Stimulated activated CD4-positive, alpha-beta T cell treated with anti-CD3 and anti-CD28 coated beads, Interleukin-4, amount 100 ng/mL, for 48 hours (primary cell): ENCODE measurements around the gene CCL18.
A peak's percentile ranks its signal among the peaks of the same experiment; 100 is the strongest.
"Not testable (repeated sequence)": the region's sequence is repeated elsewhere in the genome, so short reads cannot be mapped to it uniquely, and the experiment has no call there.

Source experiments
- DNase-seq, 2 donors: peaks; one replicate each; pipeline ENCODE4 v3.0.0-alpha.2; 2020; ENCODE audit warnings: low read depth in 2 of 2

Gene CCL18

DNA sequence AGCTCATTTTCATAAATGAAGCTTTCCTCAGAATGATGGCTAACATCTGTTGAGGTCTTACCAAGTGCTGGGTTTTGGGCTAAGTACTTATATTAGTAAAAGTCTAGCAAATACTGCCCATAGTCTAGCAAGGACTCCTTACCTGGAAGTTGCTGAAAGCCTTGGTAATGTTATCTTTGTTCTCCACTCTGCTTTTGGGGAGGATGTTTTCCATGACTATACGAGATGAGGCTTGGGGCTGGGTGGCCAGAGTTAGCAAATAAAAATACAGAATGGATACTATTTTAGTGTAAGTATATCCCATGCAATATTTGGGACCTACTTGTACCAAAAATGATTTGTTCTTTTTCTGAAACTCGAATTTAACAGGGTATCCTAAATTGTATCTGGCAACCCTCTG is 7.7 kb downstream of the CCL18 start:
- no peak for DNase-seq

DNA sequence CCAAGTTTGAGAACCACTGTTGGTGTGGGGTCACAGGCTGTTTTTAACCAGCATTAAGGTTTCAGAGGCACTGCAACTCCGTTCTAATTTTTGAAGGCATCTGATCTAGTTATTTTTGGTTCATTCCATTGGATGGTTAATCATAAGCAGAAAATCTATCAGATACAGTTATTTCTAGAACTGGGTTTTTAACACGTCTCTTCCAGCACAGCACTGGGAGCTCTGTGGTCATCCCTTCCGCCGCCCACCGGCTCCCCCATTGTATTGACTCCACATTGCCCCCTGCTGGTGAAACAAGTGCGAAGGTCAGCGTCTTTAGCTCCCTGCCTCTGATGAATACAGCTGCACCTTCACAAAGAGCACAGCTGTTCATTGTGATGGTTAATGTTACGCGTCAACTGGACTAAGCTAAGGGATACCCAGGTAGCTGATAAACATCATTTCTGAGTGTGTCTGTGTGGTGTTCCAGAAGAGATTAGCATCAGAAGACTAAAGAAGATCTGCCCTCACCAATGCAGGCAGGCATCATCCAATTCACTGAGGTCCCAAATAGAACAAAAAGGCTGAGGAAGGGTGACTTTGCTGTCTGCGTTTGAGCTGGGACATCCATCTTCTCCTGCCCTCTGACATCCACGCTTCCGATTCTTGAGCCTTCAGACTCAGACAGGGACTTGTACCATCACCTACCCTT is 8.5 kb downstream of the CCL18 start:
- DNase-seq = peak; percentile 68 to 76

DNA sequence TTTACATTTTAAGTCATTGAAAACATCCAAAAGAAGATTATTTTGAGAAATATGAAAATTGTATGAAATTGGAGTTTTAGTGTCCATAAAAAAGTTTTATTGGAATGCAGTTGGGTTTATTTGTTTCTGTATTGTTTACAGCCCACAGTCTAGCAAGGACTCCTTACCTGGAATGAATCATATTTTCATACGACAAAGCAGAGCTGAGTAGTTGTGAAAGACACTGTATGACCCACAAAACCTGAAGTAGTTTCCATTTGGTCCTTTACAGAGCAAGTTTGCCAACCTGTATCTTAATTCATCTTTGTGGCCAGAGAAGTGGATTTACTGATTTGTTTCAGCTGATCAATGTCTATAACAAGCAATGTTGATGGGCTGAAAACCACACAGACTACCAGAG is 10.3 kb downstream of the CCL18 start:
- DNase-seq = no peak

DNA sequence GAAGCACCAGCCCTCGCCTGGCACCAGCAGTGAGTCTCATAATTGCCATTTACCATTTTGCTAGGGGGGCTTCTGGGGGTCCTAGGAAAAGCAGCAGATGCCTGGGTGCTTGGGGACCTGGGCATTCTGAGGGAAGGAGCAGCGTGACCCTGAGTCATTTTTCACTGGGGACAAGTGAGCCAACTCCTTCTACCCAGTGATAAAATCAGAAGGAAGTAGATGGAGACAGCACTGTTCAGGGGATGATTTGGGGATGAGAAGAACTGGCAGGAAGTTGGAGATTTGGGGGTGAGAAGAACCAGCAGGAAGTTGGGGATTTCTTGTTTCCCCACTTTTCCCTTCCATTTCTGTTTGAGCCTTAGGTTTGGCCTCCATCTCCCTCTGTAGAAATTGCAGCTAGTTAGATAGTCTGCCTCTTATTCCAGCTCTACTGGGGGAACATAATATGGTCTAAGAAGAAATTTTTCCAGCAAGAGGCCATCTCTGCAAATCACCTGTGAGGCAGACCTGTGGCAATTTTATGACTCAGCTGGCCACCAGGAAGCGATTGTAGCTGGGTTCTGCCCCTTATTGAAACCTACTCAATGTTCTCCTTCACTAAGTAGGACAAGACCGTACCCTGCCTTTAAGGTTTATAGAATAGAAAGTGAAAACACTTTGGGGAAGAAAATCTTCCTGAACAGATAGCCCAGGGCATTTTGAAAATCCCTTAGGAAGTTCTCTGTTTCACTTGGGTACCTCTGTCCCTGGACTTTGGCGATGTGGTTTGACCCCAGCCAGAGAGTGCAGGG is 17.8 kb downstream of the CCL18 start:
- DNase-seq = not testable (repeated sequence)

DNA sequence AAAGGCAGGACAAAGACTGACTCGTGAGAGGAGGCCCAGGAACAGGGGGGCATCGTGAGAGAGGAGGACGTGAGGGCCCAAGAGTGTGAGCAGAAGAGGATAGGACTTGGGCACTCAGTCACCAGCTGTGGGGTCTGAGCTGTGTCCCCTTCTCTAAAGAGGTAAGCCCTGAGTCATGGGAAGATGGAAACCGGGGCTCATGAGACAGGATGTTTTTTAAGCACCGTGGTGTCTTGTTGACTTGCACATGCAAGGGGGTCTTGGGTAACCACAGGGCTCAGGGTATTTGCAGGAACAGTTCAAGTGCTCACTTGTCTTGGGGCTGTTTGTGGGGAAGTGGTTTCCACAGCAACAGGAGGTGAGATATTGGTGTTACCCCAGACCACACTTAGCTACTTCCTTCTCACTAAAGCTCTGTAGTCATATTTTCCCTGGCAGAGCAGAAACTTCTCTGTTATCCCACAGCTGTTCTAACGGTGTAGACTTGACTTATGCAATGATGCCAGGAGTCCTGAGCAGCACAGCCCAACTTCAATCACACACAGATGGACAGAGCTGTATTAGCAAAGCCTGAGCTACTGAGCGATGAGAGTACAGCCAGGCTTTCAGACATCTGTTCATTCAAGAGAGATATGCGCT is 18.5 kb downstream of the CCL18 start:
- not testable (repeated sequence) for DNase-seq

DNA sequence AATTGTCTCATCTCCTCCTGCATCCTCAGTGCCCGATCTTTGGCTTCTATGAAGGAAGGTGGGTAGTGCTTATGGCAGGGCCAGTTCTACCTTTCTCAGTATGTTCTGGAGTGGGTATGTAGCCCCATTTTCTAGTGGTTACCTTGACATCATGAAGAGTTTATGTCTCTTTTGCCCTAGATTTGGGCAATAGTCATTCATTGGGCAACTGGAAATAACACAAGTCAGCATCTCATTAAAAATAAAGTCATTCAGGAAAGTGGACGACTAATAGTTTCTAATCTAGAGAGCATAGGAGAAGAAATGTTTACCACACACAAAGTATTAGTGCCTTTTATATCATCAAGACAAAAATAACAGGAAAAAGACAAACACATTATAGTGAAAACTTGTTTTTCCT is 19.6 kb downstream of the CCL18 start:
- DNase-seq = not testable (repeated sequence)

DNA sequence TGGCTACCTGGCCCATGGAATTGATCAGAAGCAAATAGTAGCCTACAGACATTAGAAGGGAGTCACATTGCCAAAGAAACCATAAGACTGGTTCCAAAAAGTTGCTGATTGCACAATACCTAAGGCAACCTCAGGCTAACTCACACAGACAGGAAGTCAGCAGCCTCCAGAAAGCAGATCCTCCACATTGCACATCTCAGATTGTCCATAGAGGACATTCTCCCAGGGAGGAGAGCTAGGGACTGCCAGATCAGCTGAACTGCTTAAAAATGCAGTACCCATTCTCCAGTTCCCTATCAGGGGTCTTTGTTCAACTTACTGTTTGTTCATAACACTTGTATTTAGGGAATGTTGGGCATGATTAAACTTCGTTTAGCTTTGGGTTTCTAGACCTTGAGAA is 21.7 kb downstream of the CCL18 start:
- DNase-seq = no peak

DNA sequence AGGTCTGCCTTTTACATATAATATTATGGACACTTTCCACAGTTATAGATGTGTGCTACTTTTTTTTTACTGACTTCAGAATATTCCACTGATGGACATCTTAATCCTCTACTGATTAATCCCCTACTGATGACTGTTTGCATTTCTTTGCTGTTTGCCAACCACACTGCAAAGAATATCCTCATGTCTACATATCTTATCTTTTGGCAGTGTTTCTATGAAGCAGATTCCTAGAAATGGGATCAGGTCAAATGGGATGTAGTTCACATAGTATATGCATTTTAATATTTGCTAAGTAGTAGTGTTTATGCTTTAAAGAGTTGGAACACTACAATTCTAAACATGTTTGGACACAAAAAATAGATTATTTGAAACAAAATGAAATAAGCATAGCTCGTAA is 22.7 kb downstream of the CCL18 start:
- no peak for DNase-seq

DNA sequence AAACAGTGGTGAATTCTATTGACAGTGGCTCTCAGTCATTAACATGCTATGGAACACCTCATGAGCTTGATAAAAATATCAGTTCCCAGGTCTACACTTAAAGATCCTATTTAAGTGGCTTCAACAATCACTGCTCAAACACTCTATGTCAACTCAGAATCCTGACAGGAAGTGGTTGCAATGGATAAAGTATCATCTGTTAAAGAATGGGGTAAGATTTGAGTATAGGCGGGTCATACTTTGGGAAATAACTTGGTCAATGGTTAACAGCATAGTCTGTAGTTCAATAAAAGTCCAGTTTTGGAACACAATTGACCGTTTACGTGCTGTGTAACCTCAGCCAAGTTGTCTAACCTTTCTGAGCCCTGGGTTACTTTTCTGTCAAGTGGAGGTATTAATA is 23.4 kb downstream of the CCL18 start:
- not testable (repeated sequence) for DNase-seq

DNA sequence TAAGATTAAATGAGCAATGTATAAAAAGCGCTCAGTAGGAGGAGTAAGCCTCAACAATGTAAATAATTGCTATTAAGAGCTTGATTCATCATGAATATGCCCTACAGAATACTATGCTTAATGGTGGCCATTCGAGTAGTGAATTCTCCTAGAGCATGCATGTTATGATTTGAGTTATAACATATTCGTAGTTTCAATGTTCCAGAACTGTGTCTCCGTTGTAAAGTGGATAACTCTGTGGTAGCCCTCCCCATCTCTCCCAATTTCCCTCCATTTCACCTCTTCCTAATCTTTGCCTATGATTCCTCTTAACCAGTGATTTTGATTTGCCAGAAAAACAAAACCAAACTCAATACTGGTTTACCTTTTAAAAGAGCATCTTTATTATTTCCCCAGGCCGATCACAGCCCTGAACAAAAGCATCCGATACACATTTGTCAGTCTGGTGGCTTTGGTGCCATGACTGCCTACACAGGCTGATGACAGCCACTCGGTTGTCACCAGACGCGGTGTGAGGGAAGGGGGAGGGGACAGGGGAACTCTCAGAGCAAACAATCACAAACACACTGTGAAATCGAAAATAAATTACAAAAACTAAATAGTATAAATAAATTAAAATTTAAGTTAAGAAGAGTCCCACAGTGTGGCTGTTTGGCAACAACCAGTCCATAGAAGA is 24.0 kb downstream of the CCL18 start:
- not testable (repeated sequence) for DNase-seq

DNA sequence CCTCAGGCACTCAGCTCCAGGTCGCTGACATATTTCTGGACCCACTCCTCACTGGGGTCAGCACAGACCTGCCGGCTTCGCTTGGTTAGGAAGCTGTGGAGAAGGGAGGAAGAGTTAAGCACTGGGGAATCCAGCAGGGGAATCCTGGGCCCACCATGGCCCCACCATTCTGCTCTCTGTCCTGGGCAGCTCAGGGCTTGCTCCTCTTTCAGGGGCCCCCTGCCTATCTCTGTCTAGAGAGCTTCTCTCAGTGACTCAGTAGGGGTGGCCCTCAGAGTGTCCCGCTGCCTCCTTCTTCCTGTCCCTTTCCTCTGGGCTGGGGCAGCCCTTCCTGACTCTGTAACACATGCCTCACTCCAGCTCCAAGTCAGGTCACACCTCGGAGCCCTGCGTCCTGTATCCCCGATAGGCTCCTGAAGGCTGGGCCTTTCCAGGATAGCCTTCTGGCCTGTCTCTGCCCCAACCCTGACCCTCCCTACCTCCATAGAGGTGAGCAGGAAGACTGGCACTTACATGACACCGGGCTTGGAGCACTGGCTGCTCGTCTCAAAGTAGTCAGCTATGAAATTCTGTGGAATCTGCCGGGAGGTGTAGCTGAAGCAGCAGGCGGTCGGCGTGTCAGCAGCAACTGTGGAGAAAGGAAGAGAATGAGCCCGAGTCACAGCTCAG is 24.7 kb downstream of the CCL18 start:
- DNase-seq = no peak

DNA sequence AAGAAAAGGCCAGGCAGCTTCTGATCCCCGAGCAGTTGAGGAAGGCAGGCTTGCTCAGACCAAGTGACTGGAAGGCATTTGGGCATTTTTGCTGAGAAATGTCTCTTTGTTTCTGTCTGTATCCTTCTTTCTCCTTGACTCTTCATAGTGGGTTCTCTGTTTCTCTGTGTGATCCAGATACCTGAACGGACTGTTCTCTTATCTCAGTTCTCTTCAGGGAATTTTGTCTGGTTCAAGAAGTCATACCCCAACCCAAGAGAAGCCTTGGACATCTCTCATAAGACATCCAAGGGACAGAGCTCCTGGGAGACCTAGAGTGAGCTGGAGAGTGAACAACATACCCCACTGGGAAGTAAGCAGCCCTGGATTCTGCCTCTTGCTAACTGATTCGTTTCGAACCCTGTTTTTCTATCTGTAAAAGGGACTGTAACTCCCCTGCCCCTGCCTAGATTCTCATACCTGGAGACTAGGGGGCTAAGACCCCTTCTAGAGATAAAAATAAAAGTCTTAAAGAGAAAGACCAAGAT is 25.3 kb downstream of the CCL18 start:
- DNase-seq = no peak

DNA sequence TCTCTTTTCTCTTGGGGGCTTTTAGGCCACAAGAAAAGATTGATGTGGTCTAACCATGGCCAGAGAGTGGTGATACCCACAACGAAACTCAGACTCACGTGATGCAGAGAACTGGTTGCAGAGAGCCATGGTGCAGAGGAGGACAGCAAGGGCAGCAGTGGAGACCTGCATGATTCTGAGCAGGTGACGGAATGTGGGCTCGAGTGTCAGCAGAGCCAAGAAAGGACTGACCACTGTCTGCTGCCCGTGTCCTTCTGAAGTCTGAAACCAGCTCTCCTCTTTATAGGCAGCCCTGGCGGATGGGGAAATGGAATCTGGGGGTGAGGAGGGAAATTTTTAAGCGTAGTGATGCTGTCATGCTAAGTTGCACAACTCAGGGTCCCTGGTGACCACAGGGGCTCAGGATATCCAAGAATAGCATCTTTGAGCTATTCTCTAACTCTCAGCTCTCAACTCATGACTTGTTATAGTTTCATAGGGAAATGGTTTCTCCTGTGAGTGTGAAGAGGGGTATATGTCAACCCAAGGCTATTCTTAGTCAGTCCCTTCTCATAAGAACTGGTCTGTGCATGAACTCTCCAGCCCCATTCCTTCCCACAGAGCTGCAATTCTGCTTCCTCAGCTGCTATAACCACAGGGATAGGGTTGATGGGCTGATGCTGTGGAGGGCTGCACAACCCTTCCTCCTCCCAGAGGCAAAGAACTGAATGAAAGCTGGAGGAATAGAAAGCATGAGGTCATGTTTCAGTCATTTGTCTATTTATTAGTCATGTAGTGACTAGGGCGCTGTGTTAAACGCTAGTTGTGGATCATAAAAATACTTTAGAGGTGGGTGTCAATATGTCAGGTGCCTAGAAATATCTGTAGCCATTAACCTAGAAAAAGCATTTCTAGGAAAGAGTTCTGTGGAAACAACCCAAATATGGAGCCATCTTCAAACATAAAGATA is 26.1 kb downstream of the CCL18 start, which contains the start of gene CCL3:
Gene CCL3 (minus strand): TSS at position 256 of the 949 bp plus-strand sequence. CDS start 85 bp downstream, at position 171.
- DNase-seq = peak; percentile 22 to 50

DNA sequence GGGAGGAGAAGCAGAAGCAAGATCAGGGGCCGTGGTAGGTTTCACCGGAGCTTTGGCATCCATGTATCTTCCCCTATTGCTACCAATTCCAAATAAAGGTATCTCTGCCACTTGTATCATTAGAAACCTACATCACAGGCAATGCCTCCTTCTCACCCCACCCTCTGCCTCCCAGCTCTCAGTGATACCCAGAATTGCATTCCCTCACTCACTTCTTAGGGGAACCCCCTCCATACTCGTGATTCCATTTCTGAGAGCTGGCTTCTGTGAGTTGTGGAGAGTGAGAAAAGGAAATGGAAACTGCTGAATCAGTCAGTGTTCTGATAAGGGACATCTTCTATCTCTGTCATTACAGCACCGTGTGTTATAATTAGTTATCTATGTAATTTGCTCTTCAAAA is 28.2 kb downstream of the CCL18 start:
- peak in 1 of 2 donors; percentile 20 for DNase-seq

DNA sequence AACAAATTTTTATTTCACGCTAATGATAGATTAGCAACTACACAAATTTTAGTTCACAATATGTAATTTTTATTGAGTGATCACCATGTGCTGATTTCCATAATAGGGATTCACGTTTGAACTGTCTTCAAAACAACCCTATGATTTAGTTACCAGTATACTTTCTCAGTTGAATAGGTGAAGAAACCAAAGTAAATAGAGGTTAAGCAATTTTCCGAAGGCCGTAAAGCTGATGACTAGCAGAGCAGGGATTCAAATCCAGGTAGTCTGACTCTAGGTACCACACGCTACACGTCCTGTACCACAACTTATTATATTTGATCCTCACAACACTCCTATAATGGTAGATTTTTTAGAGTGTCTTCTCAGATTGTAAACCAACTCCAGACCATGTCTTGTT is 28.6 kb downstream of the CCL18 start:
- not testable (repeated sequence) for DNase-seq

DNA sequence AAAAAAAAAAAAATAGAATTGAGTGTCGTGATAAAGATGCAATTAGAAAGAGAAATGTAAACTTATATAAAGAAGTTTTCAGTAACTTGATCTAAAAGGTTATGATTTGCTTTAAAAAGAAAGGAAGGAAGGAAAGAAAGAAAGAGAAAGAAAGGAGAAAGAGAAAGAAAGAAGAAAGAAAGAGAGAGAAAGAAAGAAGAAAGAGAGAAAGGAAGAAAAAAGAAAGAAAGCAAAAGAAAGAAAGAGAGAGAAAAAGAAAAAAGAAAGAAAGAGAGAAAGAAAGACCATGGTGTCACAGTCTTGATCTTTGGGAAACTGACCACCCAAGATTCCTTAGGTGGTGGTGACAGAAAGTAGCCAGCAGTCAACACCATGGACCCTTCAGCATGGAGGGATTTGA is 30.2 kb downstream of the CCL18 start:
- no peak for DNase-seq

DNA sequence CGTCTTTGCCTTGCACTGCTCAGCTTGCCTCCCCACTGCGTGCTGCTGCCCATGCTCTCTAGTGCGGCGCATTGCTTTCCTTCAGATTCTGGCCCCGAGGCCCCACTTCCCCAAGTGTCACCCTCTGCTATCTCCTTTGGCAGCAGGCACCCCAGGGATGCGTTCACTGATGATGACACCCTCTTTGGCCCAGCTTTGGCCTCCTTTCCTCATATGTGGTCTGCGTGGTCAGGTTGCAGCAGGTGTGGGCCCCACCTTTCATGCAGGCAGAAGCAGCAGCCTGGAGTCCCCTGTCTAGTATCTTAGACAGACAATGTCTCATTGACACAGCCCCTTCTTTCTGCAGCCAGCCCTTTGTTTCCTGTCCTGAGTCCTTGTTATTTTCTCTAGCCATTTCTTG is 30.7 kb downstream of the CCL18 start:
- DNase-seq = no peak

DNA sequence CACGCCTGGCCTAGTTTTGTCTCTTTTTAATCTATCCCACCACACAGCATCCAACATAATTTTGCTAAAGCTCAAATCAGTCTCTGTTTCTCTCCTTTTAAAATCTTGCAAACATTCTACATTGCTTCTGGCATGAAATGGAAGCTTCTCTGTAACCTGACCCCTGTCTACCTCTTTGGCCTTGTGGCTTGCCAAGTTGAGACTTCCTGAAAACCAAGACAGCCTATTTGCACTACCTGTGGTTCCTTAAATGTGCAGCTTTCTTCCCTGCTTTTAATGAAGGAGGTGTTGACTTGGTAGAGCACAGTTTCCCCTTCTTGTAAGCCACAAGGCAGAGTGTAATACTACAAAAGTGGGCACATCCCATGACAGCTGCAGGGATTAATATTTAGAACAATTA is 31.9 kb downstream of the CCL18 start:
- DNase-seq = no peak

DNA sequence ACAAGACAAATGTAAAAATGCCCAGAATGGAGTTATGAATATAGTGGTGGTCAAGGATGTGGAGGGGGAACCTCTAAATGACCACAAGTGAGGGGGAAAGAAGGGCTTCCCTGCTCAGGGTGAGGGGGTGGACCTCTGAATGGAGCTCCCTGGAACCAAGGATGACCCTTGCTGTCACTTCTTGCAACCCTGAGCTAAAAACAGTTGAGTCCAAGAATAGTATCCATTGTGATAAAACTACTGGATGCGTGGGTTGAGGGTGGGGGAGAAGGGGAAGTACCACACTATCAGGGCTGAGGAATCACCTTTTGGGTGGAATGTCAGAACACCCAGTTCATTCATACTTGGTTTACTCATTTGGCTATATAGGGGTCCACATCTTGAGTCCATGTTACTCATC is 34.9 kb downstream of the CCL18 start:
- DNase-seq = not testable (repeated sequence)

DNA sequence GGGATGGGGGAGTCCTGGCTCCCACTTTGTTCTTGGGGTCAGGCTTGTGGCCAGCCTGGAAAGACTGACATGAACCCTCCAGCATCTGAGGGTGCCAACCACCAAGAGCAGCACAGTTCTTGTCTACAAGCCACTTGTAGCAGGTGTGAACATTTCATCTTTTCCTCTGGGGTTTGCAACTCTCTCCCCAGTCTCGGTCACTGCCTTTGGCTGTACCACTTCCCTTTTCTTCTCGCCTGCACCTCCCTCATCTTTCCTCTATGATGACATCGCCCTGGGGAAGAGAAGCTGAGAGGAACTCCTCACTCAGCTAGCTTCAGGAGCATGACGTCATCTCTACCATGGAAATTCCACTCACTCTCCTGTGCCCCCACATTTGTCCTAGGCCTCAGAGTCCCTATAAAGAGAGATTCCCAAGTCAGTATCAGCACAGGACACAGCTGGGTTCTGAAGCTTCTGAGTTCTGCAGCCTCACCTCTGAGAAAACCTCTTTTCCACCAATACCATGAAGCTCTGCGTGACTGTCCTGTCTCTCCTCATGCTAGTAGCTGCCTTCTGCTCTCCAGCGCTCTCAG is 39.4 kb downstream of the CCL18 start, which contains the start of gene CCL4:
Gene CCL4 (plus strand): TSS at position 427 of the 575 bp plus-strand sequence. CDS start 79 bp downstream, at position 506.
- not testable (repeated sequence) for DNase-seq
